ENCODE results near the gene KIF1A. TPM values are rescaled to one million over a fixed set of nuclear protein-coding genes. Genes with fewer than 3 reads are reported as not detected.

KIF1A gene
- total RNA-seq, 2 experiments from 2014 or later: not detected

DNA sequence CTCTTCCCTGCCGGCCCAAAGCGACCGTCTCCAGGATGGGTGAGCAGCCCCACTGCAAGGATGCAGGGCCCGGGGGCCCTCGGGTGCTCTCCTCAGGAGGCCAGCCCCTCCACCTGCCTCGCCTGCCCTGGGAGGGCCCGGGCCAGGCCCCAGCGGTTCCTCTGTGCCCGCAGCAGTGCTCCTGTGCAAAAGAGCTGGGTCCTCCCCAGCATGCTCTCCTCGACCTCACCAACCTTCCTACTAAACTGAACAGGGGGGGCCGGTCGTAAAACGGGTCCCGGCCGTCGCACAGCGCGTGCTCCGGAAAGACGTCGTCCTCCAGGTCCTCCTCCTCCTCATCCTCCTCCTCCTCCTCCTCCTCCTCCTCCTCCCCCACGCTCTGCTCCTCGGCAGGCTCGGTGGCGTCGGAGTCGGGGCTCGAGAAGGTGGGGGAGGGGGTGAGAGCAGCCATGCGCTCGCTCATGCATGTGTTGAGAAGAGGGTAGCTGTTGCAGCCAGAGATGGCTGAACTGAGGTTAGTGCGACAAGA lies 62.9 kb downstream of the KIF1A start:
- intact Hi-C loops (cut with DNase I, micrococcal nuclease): no loop called here
- H3K27me3 ChIP-seq (ENCODE audit: control insufficient read depth in 1 of 2, insufficient read depth in 2 of 2, low read length in 2 of 2): no peaks in the 10 kb centered on the region
- no peak overlapping the region for H3K27ac ChIP-seq (ENCODE audit: low read depth in 1 of 2, low read length in 2 of 2)
- H3K9me3 ChIP-seq (ENCODE audit: control insufficient read depth in 1 of 2, insufficient read depth in 1 of 2, low read length in 2 of 2): no peaks in the 10 kb centered on the region
- Mint-ChIP-seq H3K36me3 (ENCODE audit: low read depth) (no peaks in the 10 kb centered on the region), H3K27me3 (no peaks in the 10 kb centered on the region), H3K4me1 (ENCODE audit: low read depth) (no peaks in the 10 kb centered on the region), H3K27ac (no peak overlapping the region), H3K4me3 (no peak overlapping the region), H3K9me3 (no peaks in the 10 kb centered on the region)
- no peak overlapping the region for H3K4me3 ChIP-seq (ENCODE audit: low read length)
- POLR2A ChIA-PET: no interaction called here
- CTCF ChIA-PET: no interaction called here
- DNase-seq (no peak), ATAC-seq (ENCODE audit: poor library complexity) (no peak)
- TF ChIP-seq, protein P1, sequence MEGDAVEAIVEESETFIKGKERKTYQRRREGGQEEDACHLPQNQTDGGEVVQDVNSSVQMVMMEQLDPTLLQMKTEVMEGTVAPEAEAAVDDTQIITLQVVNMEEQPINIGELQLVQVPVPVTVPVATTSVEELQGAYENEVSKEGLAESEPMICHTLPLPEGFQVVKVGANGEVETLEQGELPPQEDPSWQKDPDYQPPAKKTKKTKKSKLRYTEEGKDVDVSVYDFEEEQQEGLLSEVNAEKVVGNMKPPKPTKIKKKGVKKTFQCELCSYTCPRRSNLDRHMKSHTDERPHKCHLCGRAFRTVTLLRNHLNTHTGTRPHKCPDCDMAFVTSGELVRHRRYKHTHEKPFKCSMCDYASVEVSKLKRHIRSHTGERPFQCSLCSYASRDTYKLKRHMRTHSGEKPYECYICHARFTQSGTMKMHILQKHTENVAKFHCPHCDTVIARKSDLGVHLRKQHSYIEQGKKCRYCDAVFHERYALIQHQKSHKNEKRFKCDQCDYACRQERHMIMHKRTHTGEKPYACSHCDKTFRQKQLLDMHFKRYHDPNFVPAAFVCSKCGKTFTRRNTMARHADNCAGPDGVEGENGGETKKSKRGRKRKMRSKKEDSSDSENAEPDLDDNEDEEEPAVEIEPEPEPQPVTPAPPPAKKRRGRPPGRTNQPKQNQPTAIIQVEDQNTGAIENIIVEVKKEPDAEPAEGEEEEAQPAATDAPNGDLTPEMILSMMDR (IDR thresholded peaks at IDR 0.05): no peak
- H3K4me1 ChIP-seq (ENCODE audit: insufficient read depth, low read length): no peaks in the 10 kb centered on the region
- H3K36me3 ChIP-seq (ENCODE audit: insufficient read depth, low read length): no peaks in the 10 kb centered on the region

DNA sequence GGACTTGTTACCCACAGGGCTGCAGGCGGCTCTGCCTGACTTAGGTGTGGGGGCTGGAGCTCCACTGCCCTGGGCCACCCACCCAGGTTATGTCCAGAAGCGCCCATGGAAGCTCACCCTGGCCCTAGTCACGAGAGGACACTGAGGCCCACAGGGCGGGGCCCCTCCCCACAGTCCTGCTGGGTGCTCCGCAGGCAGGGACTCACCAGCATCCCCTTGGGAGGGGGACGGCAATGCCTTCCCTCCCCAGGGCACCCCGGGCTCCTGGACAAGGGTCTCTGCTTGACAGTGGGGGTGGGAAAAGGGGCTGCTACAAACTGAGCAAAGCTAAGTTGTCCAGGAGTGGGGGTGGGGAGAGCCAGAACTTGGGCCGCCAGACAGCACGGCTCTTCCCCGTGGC lies 67.8 kb downstream of the KIF1A start:
- H3K36me3 ChIP-seq (ENCODE audit: insufficient read depth, low read length): no peaks in the 10 kb centered on the region
- DNase-seq (no peak), ATAC-seq (ENCODE audit: poor library complexity) (no peak)
- intact Hi-C loops (cut with DNase I, micrococcal nuclease): no loop called here
- H3K27me3 Mint-ChIP-seq: no peaks in the 10 kb centered on the region
- no peaks in the 10 kb centered on the region for H3K36me3 Mint-ChIP-seq (ENCODE audit: low read depth)
- no peaks in the 10 kb centered on the region for H3K9me3 Mint-ChIP-seq
- TF ChIP-seq, protein P1 (IDR thresholded peaks at IDR 0.05): no peak
- H3K27me3 ChIP-seq (ENCODE audit: control insufficient read depth in 1 of 2, insufficient read depth in 2 of 2, low read length in 2 of 2): no peaks in the 10 kb centered on the region
- H3K27ac ChIP-seq (ENCODE audit: low read depth in 1 of 2, low read length in 2 of 2): no peak overlapping the region
- CTCF ChIA-PET: no interaction called here
- H3K4me1 ChIP-seq (ENCODE audit: insufficient read depth, low read length): no peaks in the 10 kb centered on the region
- POLR2A ChIA-PET: no interaction called here
- no peaks in the 10 kb centered on the region for H3K4me1 Mint-ChIP-seq (ENCODE audit: low read depth)
- no peak overlapping the region for H3K4me3 ChIP-seq (ENCODE audit: low read length)
- H3K4me3 Mint-ChIP-seq: no peak overlapping the region
- H3K9me3 ChIP-seq (ENCODE audit: control insufficient read depth in 1 of 2, insufficient read depth in 1 of 2, low read length in 2 of 2): no peaks in the 10 kb centered on the region
- no peak overlapping the region for H3K27ac Mint-ChIP-seq

- H3K9me3 Mint-ChIP-seq: no peaks in the 10 kb centered on the region
- no peaks in the 10 kb centered on the region for H3K9me3 ChIP-seq (ENCODE audit: control insufficient read depth in 1 of 2, insufficient read depth in 1 of 2, low read length in 2 of 2)
- intact Hi-C loops (cut with DNase I, micrococcal nuclease): no loop called here
- DNase-seq (no peak), ATAC-seq (ENCODE audit: poor library complexity) (no peak)
- H3K4me1 ChIP-seq (ENCODE audit: insufficient read depth, low read length): no peaks in the 10 kb centered on the region
- H3K27ac Mint-ChIP-seq: no peak overlapping the region
- TF ChIP-seq, protein P1 (IDR thresholded peaks at IDR 0.05): no peak
- H3K36me3 Mint-ChIP-seq (ENCODE audit: low read depth): no peaks in the 10 kb centered on the region
- no peak overlapping the region for H3K4me3 Mint-ChIP-seq
- no peaks in the 10 kb centered on the region for H3K27me3 ChIP-seq (ENCODE audit: control insufficient read depth in 1 of 2, insufficient read depth in 2 of 2, low read length in 2 of 2)
- ChIA-PET POLR2A (no interaction called here), CTCF (no interaction called here)
- no peaks in the 10 kb centered on the region for H3K27me3 Mint-ChIP-seq
- H3K27ac ChIP-seq (ENCODE audit: low read depth in 1 of 2, low read length in 2 of 2): no peak overlapping the region
- no peaks in the 10 kb centered on the region for H3K4me1 Mint-ChIP-seq (ENCODE audit: low read depth)
- H3K36me3 ChIP-seq (ENCODE audit: insufficient read depth, low read length): no peaks in the 10 kb centered on the region
- no peak overlapping the region for H3K4me3 ChIP-seq (ENCODE audit: low read length)
These were observed 69.6 kb downstream of the KIF1A start for GRCh38 chr2:240750409-240750808.
